PC-3 (cell line): ENCODE data around the gene RERE.

Source experiments
- CTCF ChIP-seq: fragments of 300-600 bp; sonication (generic); conservative IDR thresholded peaks from 2 replicates; pipeline ENCODE4 v1.5.1; 2017; ENCODE audit warnings: antibody characterized with exemption, low read depth, mild to moderate bottlenecking, low read length
- EZH2 ChIP-seq: fragments of 300-600 bp; sonication (generic); IDR thresholded peaks from one replicate; pipeline ENCODE4 v1.6.1; 2017; ENCODE audit warnings: antibody characterized with exemption, mild to moderate bottlenecking, low read length; ENCODE audit not compliant: unreplicated experiment
- EZH2phosphoT487 ChIP-seq: fragments of 300-600 bp; sonication (generic); IDR thresholded peaks from 2 replicates; pipeline ENCODE4 v1.6.1; 2018; ENCODE audit warnings: mild to moderate bottlenecking, antibody characterized with exemption, low read length, borderline replicate concordance

GRCh38 chr1:8443558-8444194 is 373.8 kb downstream of the RERE start:
- TF ChIP-seq CTCF (peak; percentile 45), EZH2 (no peak), EZH2phosphoT487 (no peak)
